ENCODE data around the gene FAM3B. TPM values are rescaled to one million over a fixed set of nuclear protein-coding genes. Genes with fewer than 3 reads are reported as not detected.

FAM3B gene
- total RNA-seq: 35.4 and 47.5 TPM in 2 replicates
- 45.3 and 49.7 TPM in 2 replicates for polyA plus RNA-seq

- DNase-seq (ENCODE audit: low spot score): peak; percentile 69
- H3K36me3 ChIP-seq (replicated peaks; ENCODE audit: insufficient read depth, low read depth): no peaks in the 10 kb centered on the region
- peaks cover 16% of the 10 kb centered on the region for H3K4me1 ChIP-seq (ENCODE audit: insufficient read depth)
- no peaks in the 10 kb centered on the region for H3K79me2 ChIP-seq
- H2AFZ ChIP-seq: peak within 1 kb of the TSS; percentile 45
- peak within 1 kb of the TSS; percentile 60 for H3K27ac ChIP-seq
- H4K20me1 ChIP-seq (ENCODE audit: insufficient read depth, poor library complexity, severe bottlenecking): no peaks in the 10 kb centered on the region
- peak within 1 kb of the TSS; percentile 92 for H3K4me2 ChIP-seq
- H3K9me3 ChIP-seq (ENCODE audit: low read depth): no peaks in the 10 kb centered on the region
- TF ChIP-seq EZH2phosphoT487 (IDR thresholded peaks at IDR 0.05; ENCODE audit: low read depth, severe bottlenecking, unreplicated experiment) (no peak), CTCF (IDR thresholded peaks at IDR 0.05; ENCODE audit: poor library complexity) (no peak), EZH2 (IDR thresholded peaks at IDR 0.05; ENCODE audit: borderline replicate concordance) (no peak)
- no peaks in the 10 kb centered on the region for H3K9me2 ChIP-seq (replicated peaks; ENCODE audit: insufficient read depth)
- WGBS (ENCODE audit: low lambda C conversion rate, missing lambda C conversion rate): 15% methylated on average over 31 of the region's 55 CpGs
- H3K27me3 ChIP-seq: peaks cover 14% of the 10 kb centered on the region
- peak within 1 kb of the TSS; percentile 52 for H3K4me3 ChIP-seq
These were observed at the start of gene FAM3B for GRCh38 chr21:41316200-41317062. FAM3B (plus strand) TSS chr21:41316801; CDS start chr21:41316880, 79 bp downstream.

DNA sequence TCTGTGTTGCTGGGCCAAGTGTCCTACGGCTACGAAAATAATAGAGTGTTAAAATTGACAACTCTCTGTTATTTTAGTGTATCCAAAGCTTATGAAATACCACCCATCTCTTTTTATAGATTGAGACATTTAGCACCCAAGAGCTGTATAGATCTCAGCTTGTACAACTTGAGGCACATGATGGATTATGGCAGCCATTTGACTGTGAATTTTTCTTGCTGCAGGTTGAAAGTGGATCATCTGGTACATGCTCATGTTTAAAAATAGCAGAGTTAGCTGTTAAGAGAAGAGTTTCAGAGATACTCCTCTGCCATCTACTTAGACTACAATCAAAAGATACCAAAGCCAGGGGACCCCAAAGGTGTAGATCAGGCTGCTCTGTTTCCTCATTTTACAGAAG, 49.3 kb upstream of the FAM3B start:
- DNase-seq (ENCODE audit: low spot score): no peak
- no peaks in the 10 kb centered on the region for H3K9me2 ChIP-seq (replicated peaks; ENCODE audit: insufficient read depth)
- no peaks in the 10 kb centered on the region for H3K79me2 ChIP-seq
- H3K4me1 ChIP-seq (ENCODE audit: insufficient read depth): no peaks in the 10 kb centered on the region
- TF ChIP-seq EZH2phosphoT487 (IDR thresholded peaks at IDR 0.05; ENCODE audit: low read depth, severe bottlenecking, unreplicated experiment) (no peak), EZH2 (IDR thresholded peaks at IDR 0.05; ENCODE audit: borderline replicate concordance) (no peak)
- H3K36me3 ChIP-seq (replicated peaks; ENCODE audit: insufficient read depth, low read depth): no peaks in the 10 kb centered on the region
- no peaks in the 10 kb centered on the region for H3K27me3 ChIP-seq
- 100% methylated on average over 2 of the region's 2 CpGs for WGBS (ENCODE audit: low lambda C conversion rate, missing lambda C conversion rate)
- no peaks in the 10 kb centered on the region for H4K20me1 ChIP-seq (ENCODE audit: insufficient read depth, poor library complexity, severe bottlenecking)
- no peak overlapping the region for H3K4me2 ChIP-seq
- H3K27ac ChIP-seq: no peak overlapping the region
- no peak overlapping the region for H2AFZ ChIP-seq
- peaks cover 5% of the 10 kb centered on the region for H3K9me3 ChIP-seq (ENCODE audit: low read depth)
- no peak overlapping the region for H3K4me3 ChIP-seq

DNA sequence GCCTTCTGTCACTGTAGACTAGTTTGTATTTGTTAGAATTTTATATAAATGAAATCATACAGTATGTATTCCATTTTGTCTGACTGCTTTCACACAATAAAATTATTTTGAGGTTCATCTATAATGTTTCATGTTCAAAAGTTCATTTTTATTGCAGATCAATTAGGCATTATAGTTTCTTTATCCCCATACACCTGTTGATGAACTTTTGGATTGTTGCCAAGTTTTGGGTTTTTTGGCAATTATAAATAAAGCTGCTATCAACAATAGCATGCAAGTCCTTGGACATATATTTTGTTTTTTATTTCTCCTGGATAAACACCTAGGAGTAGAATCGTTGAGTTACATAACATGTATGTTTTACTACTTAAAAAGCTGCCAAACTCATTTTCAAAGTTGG, 47.1 kb upstream of the FAM3B start:
- Histone ChIP-seq H3K27ac (no peak overlapping the region), H3K79me2 (no peaks in the 10 kb centered on the region), H3K9me3 (ENCODE audit: low read depth) (peaks cover 9% of the 10 kb centered on the region), H3K4me1 (ENCODE audit: insufficient read depth) (no peaks in the 10 kb centered on the region), H3K9me2 (replicated peaks; ENCODE audit: insufficient read depth) (no peaks in the 10 kb centered on the region), H4K20me1 (ENCODE audit: insufficient read depth, poor library complexity, severe bottlenecking) (no peaks in the 10 kb centered on the region), H3K36me3 (replicated peaks; ENCODE audit: insufficient read depth, low read depth) (no peaks in the 10 kb centered on the region), H3K4me2 (no peak overlapping the region), H3K4me3 (no peak overlapping the region), H2AFZ (no peak overlapping the region), H3K27me3 (no peaks in the 10 kb centered on the region)
- no peak for DNase-seq (ENCODE audit: low spot score)
- WGBS (ENCODE audit: low lambda C conversion rate, missing lambda C conversion rate): 82% methylated on average over 1 of the region's 1 CpG
- TF ChIP-seq EZH2phosphoT487 (IDR thresholded peaks at IDR 0.05; ENCODE audit: low read depth, severe bottlenecking, unreplicated experiment) (no peak), CTCF (IDR thresholded peaks at IDR 0.05; ENCODE audit: poor library complexity) (no peak), EZH2 (IDR thresholded peaks at IDR 0.05; ENCODE audit: borderline replicate concordance) (no peak)

- Histone ChIP-seq H3K36me3 (replicated peaks; ENCODE audit: insufficient read depth, low read depth) (no peaks in the 10 kb centered on the region), H4K20me1 (ENCODE audit: insufficient read depth, poor library complexity, severe bottlenecking) (no peaks in the 10 kb centered on the region), H3K79me2 (no peaks in the 10 kb centered on the region), H2AFZ (no peak overlapping the region), H3K4me2 (no peak overlapping the region), H3K4me1 (ENCODE audit: insufficient read depth) (no peaks in the 10 kb centered on the region), H3K9me2 (replicated peaks; ENCODE audit: insufficient read depth) (no peaks in the 10 kb centered on the region), H3K4me3 (no peak overlapping the region), H3K9me3 (ENCODE audit: low read depth) (peaks cover 6% of the 10 kb centered on the region), H3K27me3 (no peaks in the 10 kb centered on the region), H3K27ac (no peak overlapping the region)
- 84% methylated on average over 12 of the region's 12 CpGs for WGBS (ENCODE audit: low lambda C conversion rate, missing lambda C conversion rate)
- TF ChIP-seq EZH2 (IDR thresholded peaks at IDR 0.05; ENCODE audit: borderline replicate concordance): no peak
- no peak for TF ChIP-seq EZH2phosphoT487 (IDR thresholded peaks at IDR 0.05; ENCODE audit: low read depth, severe bottlenecking, unreplicated experiment)
- no peak for TF ChIP-seq CTCF (IDR thresholded peaks at IDR 0.05; ENCODE audit: poor library complexity)
- DNase-seq (ENCODE audit: low spot score): no peak
These were observed 39.4 kb upstream of the FAM3B start for GRCh38 chr21:41277196-41277595.
